Measurements from ENCODE around the gene ZNF480.
"Not testable (repeated sequence)": the region's sequence is repeated elsewhere in the genome, so short reads cannot be mapped to it uniquely, and the experiment has no call there.

ZNF480 gene

GRCh38 chr19:52339022-52339421 lies 42.1 kb downstream of the ZNF480 start:
- not testable (repeated sequence) for DNase-seq

- peak; percentile 30 for DNase-seq
These were observed 46.6 kb downstream of the ZNF480 start for GRCh38 chr19:52343548-52343947.

- no peak for DNase-seq
These were observed 48.2 kb downstream of the ZNF480 start for GRCh38 chr19:52345162-52345561.

- DNase-seq: no peak
These were observed 54.5 kb downstream of the ZNF480 start for GRCh38 chr19:52351512-52351911.

- no peak for DNase-seq
These were observed 69.5 kb downstream of the ZNF480 start for GRCh38 chr19:52366414-52366824.

- peak; percentile 95 for DNase-seq
These were observed 72.8 kb downstream of the ZNF480 start, which contains the start of gene ZNF880 for GRCh38 chr19:52369559-52370340. TSS of gene ZNF880 (plus strand) at chr19:52369923. CDS start at chr19:52369966, 43 bp downstream.

- no peak for DNase-seq
These were observed 73.4 kb downstream of the ZNF480 start for GRCh38 chr19:52370341-52370710.

All from stimulated activated CD4-positive, alpha-beta T cell treated with anti-CD3 and anti-CD28 coated beads, Interleukin-4, amount 100 ng/mL, for 1 hour (primary cell).